Measurements from ENCODE around the gene TACC2. TPM values are rescaled to one million over a fixed set of nuclear protein-coding genes. Genes with fewer than 3 reads are reported as not detected.
"Not testable (repeated sequence)": the region's sequence is repeated elsewhere in the genome, so short reads cannot be mapped to it uniquely, and the experiment has no call there.

The TACC2 gene
- total and polyA plus RNA-seq, 2 donors: 21.2 to 82.7 TPM

- H3K27ac ChIP-seq (ENCODE audit: low read depth): no peak overlapping the region
- no peaks in the 10 kb centered on the region for H3K4me1 ChIP-seq (ENCODE audit: insufficient read depth)
- H3K4me3 ChIP-seq (ENCODE audit: low read depth, low read length): no peak overlapping the region
- WGBS: 90% methylated on average over 9 of the region's 9 CpGs
- no peak for DNase-seq (ENCODE audit: extremely low spot score)
- H3K36me3 ChIP-seq (ENCODE audit: insufficient read depth): no peaks in the 10 kb centered on the region
Measured at GRCh38 chr10:122086416-122087240, 97.7 kb downstream of the TACC2 start.

GRCh38 chr10:122087436-122087835, 98.5 kb downstream of the TACC2 start:
- DNase-seq (ENCODE audit: extremely low spot score): no peak
- no peaks in the 10 kb centered on the region for H3K36me3 ChIP-seq (ENCODE audit: insufficient read depth)
- H3K4me3 ChIP-seq (ENCODE audit: low read depth, low read length): no peak overlapping the region
- H3K4me1 ChIP-seq (ENCODE audit: insufficient read depth): no peaks in the 10 kb centered on the region
- 88% methylated on average over 9 of the region's 9 CpGs for WGBS
- H3K27ac ChIP-seq (ENCODE audit: low read depth): no peak overlapping the region

GRCh38 chr10:122089311-122090017, 100.5 kb downstream of the TACC2 start:
- 81% methylated on average over 9 of the region's 9 CpGs for WGBS
- no peaks in the 10 kb centered on the region for H3K36me3 ChIP-seq (ENCODE audit: insufficient read depth)
- no peak overlapping the region for H3K27ac ChIP-seq (ENCODE audit: low read depth)
- H3K4me3 ChIP-seq (ENCODE audit: low read depth, low read length): no peak overlapping the region
- DNase-seq (ENCODE audit: extremely low spot score): no peak
- H3K4me1 ChIP-seq (ENCODE audit: insufficient read depth): no peaks in the 10 kb centered on the region

- WGBS: 79% methylated on average over 6 of the region's 6 CpGs
- H3K27ac ChIP-seq (ENCODE audit: low read depth): no peak overlapping the region
- DNase-seq (ENCODE audit: extremely low spot score): no peak
- no peak overlapping the region for H3K4me3 ChIP-seq (ENCODE audit: low read depth, low read length)
- no peaks in the 10 kb centered on the region for H3K36me3 ChIP-seq (ENCODE audit: insufficient read depth)
- no peaks in the 10 kb centered on the region for H3K4me1 ChIP-seq (ENCODE audit: insufficient read depth)
Measured at GRCh38 chr10:122091722-122092121, 102.8 kb downstream of the TACC2 start.

GRCh38 chr10:122093076-122093475, 104.1 kb downstream of the TACC2 start:
- DNase-seq (ENCODE audit: extremely low spot score): no peak
- 66% methylated on average over 3 of the region's 3 CpGs for WGBS
- H3K36me3 ChIP-seq (ENCODE audit: insufficient read depth): no peaks in the 10 kb centered on the region
- no peak overlapping the region for H3K27ac ChIP-seq (ENCODE audit: low read depth)
- no peak overlapping the region for H3K4me3 ChIP-seq (ENCODE audit: low read depth, low read length)
- H3K4me1 ChIP-seq (ENCODE audit: insufficient read depth): no peaks in the 10 kb centered on the region

DNA sequence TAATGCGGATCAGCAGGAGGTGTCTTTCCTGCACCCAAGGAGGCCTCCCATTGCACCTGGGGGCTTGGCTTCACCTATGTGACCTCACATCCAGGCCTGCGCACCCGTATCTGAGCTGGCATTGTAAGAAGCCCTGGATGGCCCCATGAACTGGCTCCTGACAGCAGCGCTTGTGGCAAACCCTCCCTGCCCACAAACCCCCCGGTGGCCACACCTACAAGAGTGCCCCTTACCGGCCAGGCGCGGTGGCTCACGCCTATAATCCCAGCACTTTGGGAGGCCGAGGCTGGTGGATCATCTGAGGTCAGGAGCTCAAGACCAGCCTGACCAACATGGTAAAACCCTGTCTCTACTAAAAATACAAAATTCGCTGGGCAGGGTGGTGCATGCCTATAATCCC, 107.2 kb downstream of the TACC2 start:
- not testable (repeated sequence) for H3K4me1 ChIP-seq (ENCODE audit: insufficient read depth); H3K27ac ChIP-seq (ENCODE audit: low read depth); H3K4me3 ChIP-seq (ENCODE audit: low read depth, low read length); H3K36me3 ChIP-seq (ENCODE audit: insufficient read depth); DNase-seq (ENCODE audit: extremely low spot score)
- 74% methylated on average over 11 of the region's 11 CpGs for WGBS

- no peak for DNase-seq (ENCODE audit: extremely low spot score)
- 78% methylated on average over 3 of the region's 3 CpGs for WGBS
- no peak overlapping the region for H3K4me3 ChIP-seq (ENCODE audit: low read depth, low read length)
- no peak overlapping the region for H3K27ac ChIP-seq (ENCODE audit: low read depth)
- no peaks in the 10 kb centered on the region for H3K36me3 ChIP-seq (ENCODE audit: insufficient read depth)
- H3K4me1 ChIP-seq (ENCODE audit: insufficient read depth): no peaks in the 10 kb centered on the region
Measured at GRCh38 chr10:122096705-122097104, 107.7 kb downstream of the TACC2 start.

DNA sequence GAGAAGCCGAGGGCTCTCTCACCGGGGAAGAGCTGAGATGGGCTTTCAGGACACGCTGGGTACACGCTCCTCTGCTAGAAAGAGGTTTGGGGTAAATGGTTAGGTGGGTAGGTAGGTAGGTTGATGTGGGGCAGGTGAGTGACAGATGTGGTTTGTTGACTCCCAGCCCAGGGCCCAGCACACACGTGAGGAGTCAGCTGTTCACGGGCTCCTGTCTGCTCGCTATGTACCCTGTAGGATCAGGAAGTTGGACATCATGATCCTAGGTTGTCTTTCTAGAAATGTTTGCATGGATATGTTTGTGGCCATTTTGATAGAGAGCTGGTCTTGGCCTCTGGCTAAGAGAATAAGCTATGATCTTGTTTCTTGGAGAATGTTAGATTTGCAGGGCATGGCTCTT, 109.0 kb downstream of the TACC2 start:
- Histone ChIP-seq H3K4me1 (ENCODE audit: insufficient read depth) (no peaks in the 10 kb centered on the region), H3K36me3 (ENCODE audit: insufficient read depth) (no peaks in the 10 kb centered on the region), H3K27ac (ENCODE audit: low read depth) (no peak overlapping the region), H3K4me3 (ENCODE audit: low read depth, low read length) (no peak overlapping the region)
- no peak for DNase-seq (ENCODE audit: extremely low spot score)
- 94% methylated on average over 7 of the region's 7 CpGs for WGBS

DNA sequence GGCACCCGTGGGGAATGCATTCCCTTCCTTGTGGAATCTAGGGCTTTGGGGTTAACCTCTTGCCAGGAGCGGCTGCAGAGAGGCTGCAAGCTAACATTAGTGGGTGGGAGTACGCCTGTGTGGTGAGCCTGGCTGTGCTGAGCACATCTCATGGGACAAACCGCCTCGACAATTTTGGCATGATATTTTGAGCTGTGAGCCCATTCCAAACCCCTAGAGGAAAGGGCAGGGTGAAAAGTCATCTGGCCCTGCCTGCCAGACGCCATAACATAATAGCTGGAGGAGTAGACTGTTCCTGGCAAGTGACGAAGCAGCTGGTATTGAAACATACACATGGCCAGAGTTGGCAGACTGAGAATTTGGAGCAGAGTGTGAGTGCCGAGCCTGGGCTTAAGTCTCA, 110.0 kb downstream of the TACC2 start:
- Histone ChIP-seq H3K36me3 (ENCODE audit: insufficient read depth) (no peaks in the 10 kb centered on the region), H3K4me3 (ENCODE audit: low read depth, low read length) (no peak overlapping the region), H3K4me1 (ENCODE audit: insufficient read depth) (no peaks in the 10 kb centered on the region), H3K27ac (ENCODE audit: low read depth) (no peak overlapping the region)
- 49% methylated on average over 8 of the region's 8 CpGs for WGBS
- DNase-seq (ENCODE audit: extremely low spot score): no peak

DNA sequence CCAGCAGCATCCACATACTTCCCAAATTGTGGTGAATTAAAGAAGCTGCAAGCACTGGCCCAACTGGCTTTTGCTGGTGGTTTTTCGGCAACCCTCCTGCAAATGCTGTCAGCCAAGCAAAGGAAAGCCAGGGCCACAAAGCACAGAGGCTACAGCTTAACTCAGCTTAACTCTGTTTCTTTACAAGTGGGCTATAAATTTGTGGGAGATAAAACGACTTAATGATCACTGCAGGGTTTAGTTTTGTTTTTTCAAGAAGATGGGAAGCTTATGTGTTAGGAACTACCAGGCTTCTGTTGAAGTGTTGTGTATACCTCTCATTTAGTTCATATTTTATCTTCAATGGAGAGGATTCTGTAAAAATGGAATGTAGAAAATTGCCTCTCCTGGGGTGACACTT, 110.6 kb downstream of the TACC2 start:
- DNase-seq (ENCODE audit: extremely low spot score): no peak
- no peak overlapping the region for H3K27ac ChIP-seq (ENCODE audit: low read depth)
- 17% methylated on average over 2 of the region's 2 CpGs for WGBS

GRCh38 chr10:122102146-122102868, 113.3 kb downstream of the TACC2 start:
- Histone ChIP-seq H3K27ac (ENCODE audit: low read depth) (no peak overlapping the region), H3K4me1 (ENCODE audit: insufficient read depth) (no peaks in the 10 kb centered on the region), H3K4me3 (ENCODE audit: low read depth, low read length) (no peak overlapping the region), H3K36me3 (ENCODE audit: insufficient read depth) (no peaks in the 10 kb centered on the region)
- DNase-seq (ENCODE audit: extremely low spot score): no peak
- 83% methylated on average over 15 of the region's 15 CpGs for WGBS

More for the DNA sequence above, 110.6 kb downstream of the TACC2 start:
- Histone ChIP-seq H3K36me3 (ENCODE audit: insufficient read depth) (no peaks in the 10 kb centered on the region), H3K4me3 (ENCODE audit: low read depth, low read length) (no peak overlapping the region), H3K4me1 (ENCODE audit: insufficient read depth) (no peaks in the 10 kb centered on the region)

GRCh38 chr10:122102869-122103525, 114.0 kb downstream of the TACC2 start:
- H3K4me1 ChIP-seq (ENCODE audit: insufficient read depth): no peaks in the 10 kb centered on the region
- no peak for DNase-seq (ENCODE audit: extremely low spot score)
- no peaks in the 10 kb centered on the region for H3K36me3 ChIP-seq (ENCODE audit: insufficient read depth)
- no peak overlapping the region for H3K27ac ChIP-seq (ENCODE audit: low read depth)
- H3K4me3 ChIP-seq (ENCODE audit: low read depth, low read length): no peak overlapping the region
- WGBS: 87% methylated on average over 3 of the region's 3 CpGs

DNA sequence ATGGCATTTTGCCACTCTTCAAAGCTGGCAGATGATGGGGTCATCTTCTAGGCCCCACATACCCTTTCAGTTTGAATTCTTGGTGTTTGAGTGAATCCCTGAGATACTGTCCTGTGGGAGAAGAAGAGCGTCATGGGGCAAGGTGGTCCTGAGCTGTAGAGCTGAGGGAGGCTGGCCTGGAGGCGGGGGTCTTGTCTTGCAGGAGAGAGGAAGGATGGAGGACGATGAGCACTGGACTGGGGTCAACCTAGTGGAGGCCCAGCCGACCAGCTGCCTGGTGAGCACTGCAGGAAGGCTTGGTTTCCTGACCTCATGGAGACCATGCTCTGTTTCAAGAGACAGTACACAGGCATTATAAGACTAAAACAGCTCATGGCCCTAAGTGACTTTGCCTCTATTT, 114.6 kb downstream of the TACC2 start:
- H3K27ac ChIP-seq (ENCODE audit: low read depth): no peak overlapping the region
- no peaks in the 10 kb centered on the region for H3K4me1 ChIP-seq (ENCODE audit: insufficient read depth)
- 91% methylated on average over 4 of the region's 4 CpGs for WGBS

More for the DNA sequence above, 114.6 kb downstream of the TACC2 start:
- H3K4me3 ChIP-seq (ENCODE audit: low read depth, low read length): no peak overlapping the region
- DNase-seq (ENCODE audit: extremely low spot score): no peak
- no peaks in the 10 kb centered on the region for H3K36me3 ChIP-seq (ENCODE audit: insufficient read depth)
